Natural killer cell (primary cell): ENCODE results near the gene PLEKHF1. TPM values are rescaled to one million over a fixed set of nuclear protein-coding genes. Genes with fewer than 3 reads are reported as not detected.
A peak's percentile ranks its signal among the peaks of the same experiment; 100 is the strongest.

ENCODE experiments used
- ATAC-seq, 3 donors: fragments of 150-1000 bp in 2 of 3; fragments of 200-7000 bp in 1 of 3; cut with Tn5 transposase; 1 replicate in 1 of 3; 2 replicates in 2 of 3; pipeline ENCODE4 v1.10.0; 2021; ENCODE audit warnings: mild to moderate bottlenecking in 2 of 3, moderate library complexity in 2 of 3
- DNase-seq, 2 donors: peaks; one replicate each; pipeline versions ENCODE4 v3.0.0 to v3.0.0-alpha.2; 2013 to 2021; ENCODE audit warnings: mixed read lengths in 1 of 2
- H3K27ac ChIP-seq: one replicate; pipeline ENCODE4 v1.5.1; 2013; ENCODE audit warnings: mild to moderate bottlenecking, low read length
- H3K27me3 ChIP-seq: one replicate; pipeline ENCODE4 v1.6.1; 2013; ENCODE audit warnings: low read length; ENCODE audit not compliant: control insufficient read depth, insufficient read depth
- H3K36me3 ChIP-seq: one replicate; pipeline ENCODE4 v1.6.1; 2013; ENCODE audit warnings: low read length; ENCODE audit not compliant: control insufficient read depth, insufficient read depth
- H3K4me1 ChIP-seq: one replicate; pipeline ENCODE4 v1.6.1; 2013; ENCODE audit warnings: low read length; ENCODE audit not compliant: control insufficient read depth, insufficient read depth
- H3K4me3 ChIP-seq: one replicate; pipeline ENCODE4 v1.5.1; 2013; ENCODE audit warnings: low read length
- H3K9me3 ChIP-seq: one replicate; pipeline ENCODE4 v1.6.1; 2013; ENCODE audit warnings: low read length; ENCODE audit not compliant: control insufficient read depth, insufficient read depth
- H3K27ac Mint-ChIP-seq, 2 donors: one replicate each; pipeline ENCODE4 v1.8.0; 2022; ENCODE audit warnings: mild to moderate bottlenecking in 2 of 2, mixed read lengths in 2 of 2, moderate library complexity in 1 of 2
- H3K27me3 Mint-ChIP-seq, 2 donors: one replicate each; pipeline ENCODE4 v1.8.0; 2022; ENCODE audit warnings: low read depth in 2 of 2, mixed read lengths in 2 of 2
- H3K36me3 Mint-ChIP-seq: one replicate; pipeline ENCODE4 v1.8.0; 2022; ENCODE audit warnings: mixed read lengths
- H3K4me1 Mint-ChIP-seq, 2 donors: one replicate each; pipeline ENCODE4 v1.8.0; 2022; ENCODE audit warnings: mixed read lengths in 2 of 2
- H3K4me3 Mint-ChIP-seq: one replicate; pipeline ENCODE4 v1.8.0; 2022; ENCODE audit warnings: mild to moderate bottlenecking, moderate library complexity, mixed read lengths
- H3K9me3 Mint-ChIP-seq, 2 donors: one replicate each; pipeline ENCODE4 v1.8.0; 2022; ENCODE audit warnings: mixed read lengths in 2 of 2
- CTCF ChIP-seq: fragments of 200-600 bp; IDR thresholded peaks from one replicate; pipeline ENCODE4 v1.8.0; 2022; ENCODE audit warnings: antibody characterized with exemption
- WGBS: methylation state at CpG from one replicate; pipeline ENCODE4 v1.1.7; 2013; ENCODE audit warnings: missing lambda C conversion rate; ENCODE audit not compliant: insufficient coverage; 5-methylcytosine and 5-hydroxymethylcytosine counted together
- intact Hi-C: fragments of 100-400 bp; cut with micrococcal nuclease; formaldehyde crosslinking; loops from one replicate; pipeline ENCODE4 v1.14.2; 2022
- total RNA-seq, 4 donors: library from RNA; stranded (reverse); fragments of 120-200 nt in 1 of 4; gene quantifications; one replicate each; pipeline versions ENCODE4 v1.2.3 to v1.2.4, GENCODE V29; 2013 to 2022

Gene PLEKHF1
- total RNA-seq, 3 donors from 2014 or later (not counting 1 experiment from before 2014, with no cell fraction given), result 53.0 to 81.8 (median 53.8) TPM

GRCh38 chr19:29686285-29686805 is 21.1 kb downstream of the PLEKHF1 start:
- Mint-ChIP-seq H3K27ac (peak overlapping the region in 1 of 2 donors; percentile 37), H3K4me1 (peaks cover 60 to 76% of the 10 kb centered on the region in 2 donors), H3K36me3 (no peaks in the 10 kb centered on the region), H3K27me3 (no peaks in the 10 kb centered on the region), H3K9me3 (no peaks in the 10 kb centered on the region), H3K4me3 (no peak overlapping the region)
- TF ChIP-seq CTCF, result no peak
- H3K4me1 ChIP-seq, result peaks cover 27% of the 10 kb centered on the region
- ATAC-seq, result no peak
- no peaks in the 10 kb centered on the region for H3K36me3 ChIP-seq
- no peak for DNase-seq
- intact Hi-C loops, result no loop called here
- peaks cover 5% of the 10 kb centered on the region for H3K9me3 ChIP-seq
- 97% methylated on average over 8 of the region's 8 CpGs for WGBS
- H3K4me3 ChIP-seq, result no peak overlapping the region
- H3K27me3 ChIP-seq, result no peaks in the 10 kb centered on the region
- no peak overlapping the region for H3K27ac ChIP-seq

- Histone ChIP-seq H3K4me1 (peaks cover 17% of the 10 kb centered on the region), H3K9me3 (peaks cover 5% of the 10 kb centered on the region), H3K36me3 (no peaks in the 10 kb centered on the region), H3K27ac (no peak overlapping the region), H3K27me3 (no peaks in the 10 kb centered on the region), H3K4me3 (no peak overlapping the region)
- Mint-ChIP-seq H3K27me3 (no peaks in the 10 kb centered on the region), H3K4me1 (peaks cover 55 to 66% of the 10 kb centered on the region in 2 donors), H3K27ac (peak overlapping the region in 1 of 2 donors; percentile 23), H3K9me3 (no peaks in the 10 kb centered on the region), H3K36me3 (no peaks in the 10 kb centered on the region), H3K4me3 (no peak overlapping the region)
- TF ChIP-seq CTCF, result no peak
- DNase-seq (no peak), ATAC-seq (no peak)
- intact Hi-C loops, result no loop called here
- WGBS, result 90% methylated on average over 17 of the region's 17 CpGs
Observed at GRCh38 chr19:29687244-29687896, 22.1 kb downstream of the PLEKHF1 start.

GRCh38 chr19:29687897-29688728 is 22.9 kb downstream of the PLEKHF1 start:
- intact Hi-C loops, result no loop called here
- H3K27ac Mint-ChIP-seq, result peak overlapping the region; percentile 58 to 70
- no peaks in the 10 kb centered on the region for H3K27me3 Mint-ChIP-seq
- WGBS, result 84% methylated on average over 17 of the region's 18 CpGs
- Histone ChIP-seq H3K4me1 (peaks cover 10% of the 10 kb centered on the region), H3K9me3 (peaks cover 5% of the 10 kb centered on the region), H3K27me3 (no peaks in the 10 kb centered on the region), H3K36me3 (no peaks in the 10 kb centered on the region), H3K4me3 (no peak overlapping the region), H3K27ac (no peak overlapping the region)
- no peak overlapping the region for H3K4me3 Mint-ChIP-seq
- TF ChIP-seq CTCF, result no peak
- no peaks in the 10 kb centered on the region for H3K9me3 Mint-ChIP-seq
- DNase-seq (no peak), ATAC-seq (no peak)
- no peaks in the 10 kb centered on the region for H3K36me3 Mint-ChIP-seq
- H3K4me1 Mint-ChIP-seq, result peaks cover 49 to 59% of the 10 kb centered on the region in 2 donors
